K562 (cell line): ENCODE data around the gene TBRG1. TPM values are rescaled to one million over a fixed set of nuclear protein-coding genes. Genes with fewer than 3 reads are reported as not detected.

Experiments
- CXXC5 ChIP-seq: fragments of 250-450 bp; sonication (Bioruptor Pico); IDR thresholded peaks from 2 replicates; pipeline ENCODE4 v1.8.0; 2022; ENCODE audit warnings: inconsistent platforms, mild to moderate bottlenecking, moderate library complexity
- EHMT2 ChIP-seq: fragments of 450-650 bp; IDR thresholded peaks from 2 replicates; pipeline ENCODE4 v1.6.1; 2018; ENCODE audit warnings: antibody characterized with exemption
- ESRRA ChIP-seq: fragments of 450-650 bp; IDR thresholded peaks from 2 replicates; pipeline ENCODE4 v1.6.1; 2014; ENCODE audit warnings: low read depth, mild to moderate bottlenecking, moderate library complexity, borderline replicate concordance
- ETV6 ChIP-seq, 3 experiments: fragments of 150-350 bp in 1 of 3; sonication (generic) in 1 of 3; formaldehyde crosslinking in 1 of 3; IDR thresholded peaks; 2 replicates each; pipeline versions ENCODE4 v1.6.1 to v1.8.0; 2014 to 2022; ENCODE audit warnings: borderline replicate concordance in 2 of 3, low read depth in 2 of 3, antibody characterized with exemption in 1 of 3, low read length in 1 of 3, mild to moderate bottlenecking in 1 of 3, missing genetic modification reagents in 1 of 3
- FOXK1 ChIP-seq: sonication (generic); formaldehyde crosslinking; IDR thresholded peaks from 2 replicates; pipeline ENCODE4 v1.8.0; 2022; ENCODE audit warnings: missing genetic modification reagents, mild to moderate bottlenecking, borderline replicate concordance
- FOXM1 ChIP-seq, 2 experiments: fragments of 450-650 bp in 1 of 2; sonication (generic) in 1 of 2; formaldehyde crosslinking in 1 of 2; IDR thresholded peaks; 2 replicates each; pipeline versions ENCODE4 v1.6.1 to v1.9.0; 2017 to 2022; ENCODE audit warnings: low read depth in 2 of 2, mild to moderate bottlenecking in 2 of 2, missing genetic modification reagents in 1 of 2, moderate library complexity in 1 of 2
- FOXP4 ChIP-seq: sonication (generic); formaldehyde crosslinking; IDR thresholded peaks from 2 replicates; pipeline ENCODE4 v1.8.0; 2022; ENCODE audit warnings: mild to moderate bottlenecking, missing genetic modification reagents, borderline replicate concordance
- HOXB6 ChIP-seq: fragments of 250-450 bp; sonication (Bioruptor Pico); IDR thresholded peaks from 2 replicates; pipeline ENCODE4 v1.5.1; 2022; ENCODE audit warnings: mild to moderate bottlenecking, borderline replicate concordance
- MYC ChIP-seq, 2 experiments: fragments of 250-450 bp in 1 of 2; sonication (Bioruptor Pico) in 1 of 2; IDR thresholded peaks; 2 replicates each; pipeline versions ENCODE4 v1.5.1 to v1.6.1; 2012 to 2021; ENCODE audit warnings: low read depth in 2 of 2, borderline replicate concordance in 1 of 2, improper control_type of control experiment in 1 of 2, low read length in 1 of 2, mild to moderate bottlenecking in 1 of 2, moderate library complexity in 1 of 2
- RFX1 ChIP-seq: fragments of 450-650 bp; IDR thresholded peaks from 2 replicates; pipeline ENCODE4 v1.6.1; 2016; ENCODE audit warnings: mild to moderate bottlenecking, moderate library complexity
- RHOXF2B ChIP-seq: fragments of 250-450 bp; sonication (Bioruptor Pico); conservative IDR thresholded peaks from 2 replicates; pipeline ENCODE4 v1.5.1; 2021
- RNF2 ChIP-seq: sonication (generic); IDR thresholded peaks from 2 replicates; pipeline ENCODE4 v1.6.1; 2016
- RNF219 ChIP-seq: fragments of 250-450 bp; sonication (Bioruptor Pico); IDR thresholded peaks from 2 replicates; pipeline ENCODE4 v1.5.0; 2022; ENCODE audit warnings: mild to moderate bottlenecking
- XRCC4 ChIP-seq: IDR thresholded peaks from one replicate; pipeline ENCODE4 v1.6.1; 2011; ENCODE audit not compliant: insufficient read depth, insufficient read length; ENCODE audit errors: extremely low read depth
- ZMIZ1 ChIP-seq, 2 experiments: fragments of 150-350 bp in 1 of 2; IDR thresholded peaks; 2 replicates each; pipeline ENCODE4 v1.6.1; 2012 to 2016; ENCODE audit warnings: low read depth in 2 of 2, low read length in 2 of 2, mild to moderate bottlenecking in 1 of 2, moderate library complexity in 1 of 2
- ZZZ3 ChIP-seq: fragments of 450-650 bp; IDR thresholded peaks from 2 replicates; pipeline ENCODE4 v1.6.1; 2016; ENCODE audit warnings: antibody characterized with exemption, mild to moderate bottlenecking, moderate library complexity
- polyA plus RNA-seq, 8 experiments: library from polyadenylated mRNA; depleted of rRNA in 4 of 8; stranded (reverse) in 5 of 8; unstranded in 3 of 8; fragments of >200 nt; fragmentation: Nextera tagmentation in 2 of 8; fragmentation: Illumina TruSeq in 1 of 8; extraction: Ambion mirVana in 2 of 8; extraction: Trizol in 1 of 8; gene quantifications; 2 replicates each; pipeline versions ENCODE4 v1.2.1 to v1.2.3, GENCODE V29; 2011 to 2014; ENCODE audit warnings: inconsistent platforms in 1 of 8, missing spikeins in 1 of 8
- total RNA-seq, 7 experiments: library from RNA; depleted of rRNA in 6 of 7; stranded (reverse); fragments of >200 nt in 6 of 7; fragmentation: Illumina TruSeq in 2 of 7; extraction: Trizol in 2 of 7; gene quantifications; 2 replicates each; pipeline versions ENCODE4 v1.2.1 to v1.2.3, GENCODE V29; 2011 to 2021; ENCODE audit warnings: low replicate concordance in 1 of 7

Gene TBRG1
- total and polyA plus RNA-seq, 9 of the 15 experiments (the other 6 are each of a cell fraction or from before 2014, with no cell fraction given) = 8.7 to 30.0 (median 20.2) TPM

GRCh38 chr11:124673333-124674167 lies 50.9 kb downstream of the TBRG1 start, which contains the start of the genes SIAE and SPA17 (continued):
- TF ChIP-seq ESRRA = peak; percentile 70
- no peak for TF ChIP-seq FOXK1 (CRISPR knock-in tag)
- no peak for TF ChIP-seq EHMT2
- no peak for TF ChIP-seq RHOXF2B (CRISPR knock-in tag)
- TF ChIP-seq XRCC4 = no peak
- TF ChIP-seq MYC (IDR thresholded peaks at IDR 0.05; ENCODE audit: low read depth, low read length) = peak; percentile 44; the same call in 1 of the 2 replicates
- TF ChIP-seq MYC (CRISPR knock-in tag; IDR thresholded peaks at IDR 0.05; ENCODE audit: borderline replicate concordance, low read depth) = no peak; the same call in 1 of the 2 replicates
- TF ChIP-seq HOXB6 (CRISPR knock-in tag) = no peak
- TF ChIP-seq ZZZ3 = no peak
- TF ChIP-seq RFX1 = peak; percentile 89
- peak; percentile 27; the same call in 1 of the 2 replicates for TF ChIP-seq RNF2
- TF ChIP-seq FOXM1 (IDR thresholded peaks at IDR 0.05; ENCODE audit: low read depth) = peak; percentile 83
- TF ChIP-seq FOXM1 (CRISPR knock-in tag; IDR thresholded peaks at IDR 0.05; ENCODE audit: low read depth) = no peak
- peak; percentile 53; the same call in 1 of the 2 replicates for TF ChIP-seq CXXC5 (CRISPR knock-in tag)
- no peak for TF ChIP-seq RNF219
- peak; percentile 51; the same call in 1 of the 2 replicates for TF ChIP-seq FOXP4
- no peak for TF ChIP-seq ETV6 (IDR thresholded peaks at IDR 0.05; ENCODE audit: borderline replicate concordance in 1 of 2, low read depth in 2 of 2, low read length in 1 of 2)
- TF ChIP-seq ETV6 (CRISPR knock-in tag; IDR thresholded peaks at IDR 0.05; ENCODE audit: borderline replicate concordance) = no peak
- no peak for TF ChIP-seq ZMIZ1 (IDR thresholded peaks at IDR 0.05; ENCODE audit: low read depth in 2 of 2, low read length in 2 of 2)
